ENCODE results near the gene TMUB2. TPM values are rescaled to one million over a fixed set of nuclear protein-coding genes. Genes with fewer than 3 reads are reported as not detected.

The TMUB2 gene
- total and polyA plus RNA-seq, 9 of the 15 experiments (the other 6 are each of a cell fraction or from before 2014, with no cell fraction given): 4.1 to 29.8 (median 16.3) TPM

DNA sequence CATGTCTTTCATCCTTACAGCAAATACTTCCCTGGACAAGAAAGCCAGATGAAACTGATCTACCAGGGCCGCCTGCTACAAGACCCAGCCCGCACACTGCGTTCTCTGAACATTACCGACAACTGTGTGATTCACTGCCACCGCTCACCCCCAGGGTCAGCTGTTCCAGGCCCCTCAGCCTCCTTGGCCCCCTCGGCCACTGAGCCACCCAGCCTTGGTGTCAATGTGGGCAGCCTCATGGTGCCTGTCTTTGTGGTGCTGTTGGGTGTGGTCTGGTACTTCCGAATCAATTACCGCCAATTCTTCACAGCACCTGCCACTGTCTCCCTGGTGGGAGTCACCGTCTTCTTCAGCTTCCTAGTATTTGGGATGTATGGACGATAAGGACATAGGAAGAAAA lies 3.7 kb downstream of the TMUB2 start:
- 0 out of 2 replicates have a peak, but pooled peaks cover 2% of the 10 kb centered on the region for H4K20me1 ChIP-seq (replicated peaks; ENCODE audit: control insufficient read depth, insufficient read depth, low read length)
- no peak overlapping the region for H2AFZ ChIP-seq (ENCODE audit: low read depth, low read length)
- ATAC-seq (no peak), DNase-seq (ENCODE audit: extremely low read depth in 1 of 4, low spot score in 3 of 4) (no peak), FAIRE-seq (no peak)
- H3K9ac ChIP-seq (ENCODE audit: insufficient read depth in 1 of 2, low read depth in 2 of 2, low read length in 2 of 2): no peak overlapping the region
- in situ Hi-C loops (cut with MboI) (no loop called here), intact Hi-C loops (cut with micrococcal nuclease) (no loop called here)
- 89% methylated on average over 10 of the region's 10 CpGs for WGBS (ENCODE audit: insufficient coverage, low coverage, missing lambda C conversion rate)
- no peaks in the 10 kb centered on the region for H3K9me3 ChIP-seq (replicated peaks; ENCODE audit: control insufficient read depth, insufficient read depth, low read depth, low read length)
- H3K4me3 ChIP-seq: no peak overlapping the region
- H3K9me1 ChIP-seq (ENCODE audit: control insufficient read depth, insufficient read depth, low read length): no peaks in the 10 kb centered on the region
- H3K27ac ChIP-seq (ENCODE audit: extremely low read depth, low read depth, low read length): no peak overlapping the region
- ChIA-PET CTCF (ENCODE audit: low intra/inter-chr PET ratio) (no interaction called here), POLR2A (interaction anchor here (0.7 kb wide), 2 partner anchors 20 to 160 kb away, joined by 3 read pairs; no protein-coding TSS in a partner anchor)
- BruUV-seq (replicated peaks): no TSS peak
- H3K36me3 ChIP-seq (ENCODE audit: control insufficient read depth, insufficient read depth, low read length): peaks cover 61% of the 10 kb centered on the region; the same call in 2 of the 3 replicates
- TF ChIP-seq, protein P1, sequence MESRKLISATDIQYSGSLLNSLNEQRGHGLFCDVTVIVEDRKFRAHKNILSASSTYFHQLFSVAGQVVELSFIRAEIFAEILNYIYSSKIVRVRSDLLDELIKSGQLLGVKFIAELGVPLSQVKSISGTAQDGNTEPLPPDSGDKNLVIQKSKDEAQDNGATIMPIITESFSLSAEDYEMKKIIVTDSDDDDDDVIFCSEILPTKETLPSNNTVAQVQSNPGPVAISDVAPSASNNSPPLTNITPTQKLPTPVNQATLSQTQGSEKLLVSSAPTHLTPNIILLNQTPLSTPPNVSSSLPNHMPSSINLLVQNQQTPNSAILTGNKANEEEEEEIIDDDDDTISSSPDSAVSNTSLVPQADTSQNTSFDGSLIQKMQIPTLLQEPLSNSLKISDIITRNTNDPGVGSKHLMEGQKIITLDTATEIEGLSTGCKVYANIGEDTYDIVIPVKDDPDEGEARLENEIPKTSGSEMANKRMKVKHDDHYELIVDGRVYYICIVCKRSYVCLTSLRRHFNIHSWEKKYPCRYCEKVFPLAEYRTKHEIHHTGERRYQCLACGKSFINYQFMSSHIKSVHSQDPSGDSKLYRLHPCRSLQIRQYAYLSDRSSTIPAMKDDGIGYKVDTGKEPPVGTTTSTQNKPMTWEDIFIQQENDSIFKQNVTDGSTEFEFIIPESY (CRISPR knock-in tag; IDR thresholded peaks at IDR 0.05): peak; percentile 66; the same call in 1 of the 2 replicates
- TF ChIP-seq U2AF2 (optimal IDR thresholded peaks at IDR 0.05; ENCODE audit: low read depth, low read length) (no peak), POLR2G (IDR thresholded peaks at IDR 0.05; ENCODE audit: low read depth, low read length) (peak; percentile 63), SAFB (IDR thresholded peaks at IDR 0.05; ENCODE audit: borderline replicate concordance, low read depth, low read length) (no peak), RBFOX2 (IDR thresholded peaks at IDR 0.05; ENCODE audit: low read depth, low read length) (peak; percentile 38; the same call in 1 of the 2 replicates), TCFL5 (CRISPR knock-in tag; conservative IDR thresholded peaks at IDR 0.05) (no peak)
- no peaks in the 10 kb centered on the region for H3K27me3 ChIP-seq (ENCODE audit: control insufficient read depth in 2 of 2, insufficient read depth in 2 of 2, low read length in 2 of 2)
- H3K4me2 ChIP-seq (ENCODE audit: insufficient read depth, low read length): no peak overlapping the region
- peaks cover 6 to 17% of the 10 kb centered on the region in 2 experiments; a peak in 3 of 5 replicates for H3K4me1 ChIP-seq (replicated peaks in 1 of 2; ENCODE audit: control insufficient read depth in 2 of 2, insufficient read depth in 2 of 2, low read length in 2 of 2)
- peaks cover 21% of the 10 kb centered on the region for H3K79me2 ChIP-seq (ENCODE audit: control insufficient read depth, insufficient read depth, low read length)

All from K562 (cell line).